Right lobe of liver (tissue), 4 donors: ENCODE results near the gene KCNH2.

ENCODE experiments used
- CTCF ChIP-seq, 4 donors: fragments of 200-600 bp in 3 of 4; fragments of 450-650 bp in 1 of 4; IDR thresholded peaks; one replicate each; pipeline versions ENCODE4 v1.5.1 to v1.8.0; 2016 to 2022; ENCODE audit warnings: antibody characterized with exemption in 4 of 4, mild to moderate bottlenecking in 2 of 4
- POLR2A ChIP-seq: fragments of 450-650 bp; IDR thresholded peaks from one replicate; pipeline ENCODE4 v1.6.1; 2017; ENCODE audit warnings: antibody characterized with exemption, mild to moderate bottlenecking
- donor health status: DM: no; HTN: no; CAD: no.
- donor health status: DM: no; HTN: no; CAD: no.
- donor health status: DM: no; HTN: yes; CAD: no.

GRCh38 chr7:150966002-150966401, 12.1 kb downstream of the KCNH2 start:
- TF ChIP-seq CTCF (IDR thresholded peaks at IDR 0.05) (no peak), POLR2A (no peak)
